Measurements from ENCODE around the gene SNX13. TPM values are rescaled to one million over a fixed set of nuclear protein-coding genes. Genes with fewer than 3 reads are reported as not detected.

The SNX13 gene, protein sequence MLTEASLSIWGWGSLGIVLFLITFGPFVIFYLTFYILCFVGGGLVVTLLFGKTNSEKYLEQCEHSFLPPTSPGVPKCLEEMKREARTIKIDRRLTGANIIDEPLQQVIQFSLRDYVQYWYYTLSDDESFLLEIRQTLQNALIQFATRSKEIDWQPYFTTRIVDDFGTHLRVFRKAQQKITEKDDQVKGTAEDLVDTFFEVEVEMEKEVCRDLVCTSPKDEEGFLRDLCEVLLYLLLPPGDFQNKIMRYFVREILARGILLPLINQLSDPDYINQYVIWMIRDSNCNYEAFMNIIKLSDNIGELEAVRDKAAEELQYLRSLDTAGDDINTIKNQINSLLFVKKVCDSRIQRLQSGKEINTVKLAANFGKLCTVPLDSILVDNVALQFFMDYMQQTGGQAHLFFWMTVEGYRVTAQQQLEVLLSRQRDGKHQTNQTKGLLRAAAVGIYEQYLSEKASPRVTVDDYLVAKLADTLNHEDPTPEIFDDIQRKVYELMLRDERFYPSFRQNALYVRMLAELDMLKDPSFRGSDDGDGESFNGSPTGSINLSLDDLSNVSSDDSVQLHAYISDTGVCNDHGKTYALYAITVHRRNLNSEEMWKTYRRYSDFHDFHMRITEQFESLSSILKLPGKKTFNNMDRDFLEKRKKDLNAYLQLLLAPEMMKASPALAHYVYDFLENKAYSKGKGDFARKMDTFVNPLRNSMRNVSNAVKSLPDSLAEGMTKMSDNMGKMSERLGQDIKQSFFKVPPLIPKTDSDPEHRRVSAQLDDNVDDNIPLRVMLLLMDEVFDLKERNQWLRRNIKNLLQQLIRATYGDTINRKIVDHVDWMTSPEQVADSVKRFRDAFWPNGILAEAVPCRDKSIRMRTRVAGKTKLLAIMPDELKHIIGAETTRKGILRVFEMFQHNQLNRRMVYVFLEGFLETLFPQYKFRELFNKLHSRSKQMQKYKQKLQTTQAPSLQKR
- 42.7 and 53.3 TPM in 2 replicates for total RNA-seq (2014; rRNA removed; shearing (Covaris generic))
- 60.0 and 116 TPM in 2 replicates for polyA plus RNA-seq (2014; cell fraction: nucleus; rRNA removed)

DNA sequence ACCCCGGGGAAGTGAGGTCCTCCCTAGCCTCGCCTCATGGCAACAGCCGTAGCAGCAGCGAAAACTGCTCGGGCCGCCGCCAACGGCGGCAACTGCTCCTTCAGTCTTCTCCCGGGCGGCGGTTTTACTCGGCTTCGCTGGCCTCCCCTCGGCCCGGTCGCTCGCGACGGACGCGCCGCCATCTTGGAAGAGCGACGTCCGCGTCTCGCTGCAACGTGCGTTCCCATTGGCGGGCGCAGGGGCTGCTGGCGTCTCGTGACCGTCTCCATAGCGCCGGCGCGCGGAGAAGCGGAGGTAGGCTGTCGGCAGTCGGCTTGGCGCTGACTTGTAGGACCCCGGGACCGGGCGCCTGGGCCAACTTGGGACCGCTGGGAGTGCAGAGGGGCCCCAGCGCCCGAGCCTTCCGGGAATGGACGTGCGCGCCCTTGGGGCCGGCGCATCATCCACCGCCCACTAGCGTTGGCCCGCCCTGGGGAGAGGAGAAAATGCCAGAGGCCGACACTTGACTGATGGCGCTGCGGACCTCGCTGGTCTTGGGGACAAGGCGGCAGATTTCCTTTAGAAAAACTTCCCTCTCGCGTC lies at the start of gene SNX13:
Gene SNX13, minus strand, starts transcription at position 193 of the 582 bp plus-strand sequence. CDS start 199 bp downstream, outside the sequence.
- peak; percentile 90 for DNase-seq (ENCODE audit: extremely low read depth, low read depth)

DNA sequence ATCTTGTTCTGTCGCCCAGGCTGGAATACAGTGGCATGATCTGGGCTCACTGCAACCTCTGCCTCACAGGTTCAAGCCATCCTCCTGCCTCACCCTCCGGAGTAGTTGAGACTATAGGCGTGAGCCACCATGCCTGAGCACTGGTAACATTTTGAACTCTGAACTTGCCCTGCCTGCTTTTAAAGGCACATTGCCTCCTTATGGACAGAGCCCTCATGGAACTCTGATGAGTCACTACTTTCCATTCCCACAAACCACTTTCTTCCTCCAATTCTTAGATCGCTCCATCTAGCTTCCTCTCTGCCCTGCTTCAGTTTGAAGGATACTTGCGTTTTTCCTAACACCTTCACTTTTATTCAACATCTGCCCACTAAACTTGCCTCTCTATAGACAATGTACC lies 49.3 kb upstream of the SNX13 start:
- DNase-seq (ENCODE audit: extremely low read depth, low read depth): no peak

DNA sequence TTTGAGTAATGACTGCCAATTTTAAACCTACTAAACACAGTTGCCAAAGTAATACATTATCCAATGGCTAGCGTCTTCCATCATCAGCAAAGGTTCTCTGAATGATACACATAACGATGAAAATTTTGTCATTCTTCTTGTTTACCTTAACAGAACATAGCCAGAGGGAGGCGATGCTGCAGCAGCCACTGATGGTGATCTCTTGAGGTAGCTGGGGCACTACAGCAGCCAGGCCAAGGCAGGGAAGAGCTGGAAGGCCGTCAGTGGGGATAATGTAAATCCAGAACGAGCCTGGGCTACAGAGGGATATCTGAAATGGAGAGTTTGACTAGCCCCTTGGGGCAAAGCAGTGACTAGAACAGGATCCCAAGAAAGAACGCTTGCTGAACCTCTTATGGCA lies 48.6 kb upstream of the SNX13 start:
- no peak for DNase-seq (ENCODE audit: extremely low read depth, low read depth)

DNA sequence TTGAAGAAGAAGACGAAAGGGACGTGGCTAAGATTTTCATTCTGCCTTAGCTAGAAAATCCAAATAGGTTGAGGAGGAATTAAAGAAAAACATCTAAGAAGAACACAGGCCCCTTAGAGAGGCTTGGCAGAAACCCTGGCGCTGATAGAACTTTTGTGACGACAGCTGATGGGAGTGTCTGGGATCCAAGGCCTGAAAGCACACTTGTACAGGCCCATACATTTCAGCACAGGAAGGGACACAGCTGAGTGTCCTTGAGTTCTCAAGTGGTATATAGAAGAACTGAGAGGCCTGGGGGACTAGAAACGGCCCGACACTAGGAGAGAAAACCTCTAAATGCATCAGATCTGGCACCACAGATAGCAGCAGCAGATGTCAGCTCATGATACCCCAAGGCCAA lies 47.8 kb upstream of the SNX13 start:
- DNase-seq (ENCODE audit: extremely low read depth, low read depth): no peak

DNA sequence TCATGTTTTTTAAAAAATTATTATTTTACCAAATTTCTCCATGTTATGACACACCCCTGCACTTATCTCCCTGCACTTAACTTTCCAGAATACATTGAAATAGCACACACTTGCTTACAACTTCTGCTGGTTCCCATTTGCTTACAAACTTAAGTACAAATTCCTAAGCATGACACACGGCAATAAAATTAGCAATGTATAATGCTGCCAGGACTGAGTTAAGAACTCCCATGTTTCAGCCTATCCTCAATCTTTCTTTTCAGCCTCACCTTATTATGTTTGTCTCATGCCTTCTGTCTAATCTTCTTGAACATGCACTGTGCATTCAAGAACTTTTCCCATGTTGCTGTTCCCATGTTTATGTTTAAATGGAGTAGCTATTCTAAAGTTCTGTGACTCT lies 46.6 kb upstream of the SNX13 start:
- DNase-seq (ENCODE audit: extremely low read depth, low read depth): no peak

DNA sequence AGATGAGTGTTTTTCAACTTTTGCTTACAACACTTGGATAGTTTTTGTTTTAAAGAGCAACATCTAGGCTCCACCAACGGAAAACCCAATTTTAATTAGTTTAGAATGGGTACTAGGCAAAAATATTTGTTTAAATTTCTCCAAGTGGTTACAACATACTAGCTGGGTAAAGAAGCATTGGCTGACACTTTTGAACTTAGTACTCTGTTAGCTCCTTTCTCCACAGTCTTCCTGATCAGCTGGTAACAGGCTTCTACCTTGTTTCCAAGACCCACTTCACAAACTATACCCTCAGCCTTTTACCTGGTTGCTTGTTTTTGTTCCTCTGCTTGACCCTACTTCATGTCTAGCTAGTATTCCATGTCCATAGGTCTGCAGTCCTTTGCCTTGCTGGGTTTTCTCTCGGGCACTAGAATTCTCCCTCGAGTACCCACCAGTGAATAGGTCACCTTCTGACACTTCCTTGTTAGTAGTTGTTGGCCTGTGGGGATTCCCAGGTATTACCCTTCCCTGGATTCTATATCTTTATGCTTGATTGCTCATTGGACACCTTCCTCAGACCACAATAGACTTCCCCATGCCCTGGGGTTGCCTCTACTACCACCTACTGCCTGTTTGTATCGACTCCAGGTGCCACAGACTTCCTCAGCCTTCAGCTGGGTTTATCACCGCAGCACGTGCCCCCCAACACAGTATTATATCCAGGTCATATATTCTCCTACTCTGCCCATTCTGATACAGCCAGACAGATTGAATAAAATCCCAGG lies 45.4 kb upstream of the SNX13 start:
- DNase-seq (ENCODE audit: extremely low read depth, low read depth): no peak

DNA sequence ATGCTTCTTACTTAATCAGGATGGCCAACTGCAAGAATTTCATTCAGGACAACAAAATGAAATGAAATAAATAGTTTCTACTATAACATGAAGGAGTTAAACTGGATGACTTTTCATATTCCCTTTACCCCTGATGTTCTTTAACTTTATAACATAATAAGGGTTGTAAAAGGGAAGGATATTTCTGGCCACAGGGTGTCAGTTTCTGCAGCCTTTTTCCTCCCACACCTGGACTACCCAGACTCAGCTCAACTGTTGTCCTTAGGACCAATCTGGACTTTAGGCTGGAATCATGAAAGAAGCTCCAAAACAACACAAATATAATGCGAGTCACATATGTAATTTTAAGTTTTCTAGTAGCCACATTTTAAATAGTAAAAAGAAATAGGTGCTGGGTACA lies 44.0 kb upstream of the SNX13 start:
- no peak for DNase-seq (ENCODE audit: extremely low read depth, low read depth)

DNA sequence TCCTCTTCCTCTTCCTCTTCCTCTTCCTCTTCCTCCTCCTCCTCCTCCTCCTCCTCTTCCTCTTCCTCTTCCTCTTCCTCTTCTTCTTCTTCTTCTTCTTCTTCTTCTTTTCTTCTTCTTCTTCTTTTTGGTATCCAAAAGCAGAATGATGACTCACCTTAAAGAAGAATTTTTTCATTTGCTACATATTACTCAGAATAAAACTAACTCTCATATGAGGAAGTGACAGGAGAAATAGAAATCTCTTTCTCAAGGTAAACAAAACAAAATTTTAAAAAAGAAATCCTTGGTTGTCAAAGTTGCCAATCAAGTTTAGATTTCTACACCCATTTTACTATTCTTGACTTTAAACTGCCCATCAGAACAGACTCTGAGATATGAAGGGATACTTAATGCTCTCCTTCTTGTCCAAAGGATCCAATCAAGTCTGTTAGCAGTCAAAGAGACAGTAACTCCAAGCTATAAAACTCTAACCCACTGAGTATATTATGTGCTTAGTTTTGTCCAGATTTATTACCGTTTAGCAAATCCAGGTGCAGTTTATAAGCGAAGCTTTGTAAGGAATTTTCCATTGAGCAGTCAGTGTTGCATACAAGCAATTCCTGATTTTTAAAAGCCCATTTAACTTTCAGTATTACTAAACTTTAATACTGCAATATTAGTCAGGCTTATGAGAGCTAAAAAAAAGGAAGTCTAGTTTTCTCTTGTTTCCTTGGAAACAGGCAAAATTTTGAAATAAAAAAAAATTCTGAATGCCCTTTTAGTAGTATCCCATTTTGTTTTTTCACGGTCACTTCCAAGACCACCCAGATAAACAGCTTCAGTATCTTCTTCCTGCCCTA lies 43.1 kb upstream of the SNX13 start:
- no peak for DNase-seq (ENCODE audit: extremely low read depth, low read depth)

DNA sequence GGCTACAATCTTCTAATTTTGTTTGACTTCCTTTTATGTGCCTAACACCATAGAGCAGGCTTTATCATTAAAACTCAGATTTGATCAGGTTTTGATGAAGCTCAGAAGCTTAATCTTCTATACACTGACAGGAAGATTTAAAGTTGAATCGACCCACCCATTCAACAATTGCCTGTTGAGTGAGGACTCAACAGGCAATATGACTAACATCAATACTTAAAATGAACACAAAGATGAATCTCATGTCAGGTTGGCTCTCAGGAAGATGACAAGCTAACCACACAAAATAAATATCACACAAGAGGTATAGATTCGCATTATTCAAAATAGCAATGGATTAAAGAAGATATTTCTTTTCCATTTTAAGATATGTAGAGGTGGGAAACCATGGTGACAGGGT lies 36.7 kb upstream of the SNX13 start:
- DNase-seq (ENCODE audit: extremely low read depth, low read depth): no peak

DNA sequence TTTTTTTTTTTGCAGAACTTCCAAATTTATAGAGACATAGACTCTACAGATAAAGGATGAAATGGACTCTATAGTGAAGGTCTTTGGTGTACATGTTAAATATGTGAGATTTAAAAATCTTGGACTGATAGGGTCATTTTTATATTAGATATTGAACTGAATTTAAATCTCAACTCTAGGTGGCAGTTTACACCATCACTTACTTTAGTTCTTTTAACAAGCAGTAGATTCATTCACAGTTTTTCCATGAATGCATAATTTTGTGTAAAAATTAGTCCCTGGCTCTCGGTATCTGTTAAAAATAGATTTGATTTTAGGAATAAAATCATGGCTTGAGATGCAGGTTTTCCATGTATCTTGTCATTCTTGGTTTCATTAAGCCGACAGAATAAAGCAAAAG lies 31.1 kb upstream of the SNX13 start:
- no peak for DNase-seq (ENCODE audit: extremely low read depth, low read depth)

DNA sequence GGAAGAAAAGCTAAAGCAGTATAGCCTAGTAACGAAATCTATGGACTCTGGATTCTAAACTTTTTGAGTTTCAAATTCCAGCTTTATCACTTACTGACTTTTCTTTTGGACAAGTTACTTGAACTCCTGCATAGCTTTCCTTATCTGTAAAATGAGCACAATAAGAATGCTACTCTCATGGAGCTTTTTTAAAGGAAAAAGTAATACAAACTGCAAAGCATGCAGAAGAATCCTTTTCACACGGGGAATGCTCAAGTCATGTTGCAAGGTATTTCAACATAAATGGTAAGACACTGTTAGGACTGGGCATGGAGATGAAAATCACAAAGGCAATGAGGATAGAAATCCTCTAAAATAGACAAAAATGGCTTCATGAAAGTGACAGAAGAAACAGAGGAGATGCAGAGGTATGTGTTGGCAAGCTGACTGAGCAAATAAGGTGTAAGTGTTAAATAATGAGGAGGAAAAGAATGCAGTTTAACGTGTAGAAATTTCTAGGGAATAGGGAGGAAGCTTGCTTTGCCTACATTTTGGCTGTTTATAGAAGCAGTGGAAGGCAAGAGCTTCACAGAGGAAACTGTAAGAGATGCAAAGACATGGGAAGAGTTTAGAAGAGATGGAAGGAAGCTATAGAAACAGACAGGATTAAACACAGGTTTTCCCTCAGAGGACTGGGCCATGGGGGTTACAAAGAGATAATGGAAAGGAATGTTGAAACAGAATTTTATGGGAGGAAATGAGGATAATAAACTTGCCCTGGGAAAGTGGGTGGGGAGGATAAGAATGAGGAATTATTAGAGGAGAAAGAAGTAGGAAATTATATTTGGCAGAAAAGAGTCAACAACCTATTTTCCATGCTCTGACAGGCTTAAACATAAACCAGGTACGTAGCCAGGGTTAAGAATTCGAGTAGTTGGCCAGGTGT lies 28.8 kb upstream of the SNX13 start:
- no peak for DNase-seq (ENCODE audit: extremely low read depth, low read depth)

DNA sequence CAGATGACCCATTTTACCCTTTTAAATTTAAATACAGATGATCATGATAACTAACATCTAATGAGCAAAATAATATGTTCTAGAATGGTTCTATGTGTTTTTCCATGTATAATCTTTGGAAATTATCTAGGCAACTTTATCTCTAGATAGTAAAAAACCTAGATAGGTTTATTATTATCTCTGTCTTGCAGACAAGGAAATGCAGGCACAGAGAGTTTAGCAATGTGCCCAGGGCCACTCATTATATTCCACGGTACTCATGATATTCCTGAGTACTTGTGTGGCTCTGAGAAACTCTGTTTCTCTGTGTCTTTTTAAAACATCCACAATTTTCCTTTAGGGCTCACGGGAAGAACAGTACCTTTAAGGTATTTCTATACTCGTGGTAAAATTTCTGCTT lies 26.4 kb upstream of the SNX13 start:
- DNase-seq (ENCODE audit: extremely low read depth, low read depth): no peak

DNA sequence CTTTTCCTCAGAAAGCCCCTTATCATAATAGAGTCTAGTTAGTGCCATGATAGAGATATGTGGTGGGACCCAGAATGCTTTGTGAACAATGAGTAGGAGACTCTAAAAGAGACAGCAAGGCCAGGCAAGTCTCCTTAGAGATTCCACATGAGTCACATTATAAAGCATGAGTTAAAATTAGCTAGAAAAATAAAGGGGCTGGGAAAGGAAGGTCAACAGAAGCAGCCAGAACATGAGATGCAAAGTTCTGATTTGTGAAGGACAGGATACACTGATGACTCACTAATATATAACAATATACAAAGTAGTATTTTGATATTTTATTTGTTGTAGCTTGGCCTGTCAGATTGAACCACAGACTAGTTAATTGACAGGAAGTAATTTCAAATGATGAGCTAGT lies 25.3 kb upstream of the SNX13 start:
- no peak for DNase-seq (ENCODE audit: extremely low read depth, low read depth)

DNA sequence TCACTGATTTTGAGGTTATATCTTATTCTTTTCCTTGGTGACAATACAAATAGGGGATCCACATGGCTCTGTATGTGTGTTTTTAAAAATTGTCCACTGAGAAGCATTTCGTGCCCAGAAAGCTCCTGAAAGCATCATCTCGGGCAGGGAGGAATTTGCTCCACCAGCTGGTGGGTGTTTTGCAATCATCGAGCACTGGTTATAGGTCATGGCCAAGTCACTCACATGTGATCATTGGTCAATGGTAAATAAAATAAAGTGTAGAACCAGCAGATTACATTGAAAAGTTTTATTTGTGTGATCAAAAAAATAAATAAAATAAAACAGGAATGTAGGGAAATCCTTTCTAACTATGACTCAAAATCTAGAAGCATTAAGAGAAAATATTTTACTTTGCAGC lies 23.0 kb upstream of the SNX13 start:
- no peak for DNase-seq (ENCODE audit: extremely low read depth, low read depth)

DNA sequence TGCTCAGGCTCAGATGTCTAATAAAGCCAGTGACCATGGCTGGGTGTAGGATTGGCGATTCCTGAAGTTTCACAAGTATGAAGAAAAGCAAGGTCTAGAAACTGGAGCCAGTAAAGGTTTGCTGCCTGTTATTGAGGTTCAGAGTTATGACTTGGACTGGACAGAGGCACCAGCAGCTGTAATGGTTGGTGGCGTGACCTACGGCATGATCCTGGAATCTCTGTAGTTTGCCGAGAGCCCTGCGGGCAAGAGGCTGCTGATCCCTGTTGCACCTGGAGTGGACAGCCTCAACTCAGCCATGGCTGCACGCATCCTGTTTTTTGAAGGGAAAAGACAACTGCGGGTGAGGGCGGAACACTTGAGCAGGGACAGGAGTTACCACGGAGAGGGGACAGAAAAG lies 22.4 kb upstream of the SNX13 start:
- DNase-seq (ENCODE audit: extremely low read depth, low read depth): no peak

DNA sequence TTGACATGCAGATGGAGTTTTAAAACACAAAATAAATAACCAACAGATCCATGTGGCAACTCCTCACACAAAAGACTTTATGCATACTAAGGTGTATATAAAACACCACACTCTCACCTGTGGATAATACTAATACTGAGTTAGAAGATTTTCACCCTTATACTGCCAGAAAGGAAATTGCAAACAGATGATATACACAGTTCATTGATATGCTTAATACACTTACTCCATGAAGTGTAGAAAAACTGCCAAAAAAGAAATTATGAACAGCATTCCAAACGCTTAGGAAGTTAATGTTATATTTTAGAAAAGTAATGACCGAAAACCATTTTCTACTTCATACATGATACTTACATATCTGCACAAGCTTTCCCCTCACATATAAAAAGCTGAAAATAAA lies 17.6 kb upstream of the SNX13 start:
- DNase-seq (ENCODE audit: extremely low read depth, low read depth): no peak

DNA sequence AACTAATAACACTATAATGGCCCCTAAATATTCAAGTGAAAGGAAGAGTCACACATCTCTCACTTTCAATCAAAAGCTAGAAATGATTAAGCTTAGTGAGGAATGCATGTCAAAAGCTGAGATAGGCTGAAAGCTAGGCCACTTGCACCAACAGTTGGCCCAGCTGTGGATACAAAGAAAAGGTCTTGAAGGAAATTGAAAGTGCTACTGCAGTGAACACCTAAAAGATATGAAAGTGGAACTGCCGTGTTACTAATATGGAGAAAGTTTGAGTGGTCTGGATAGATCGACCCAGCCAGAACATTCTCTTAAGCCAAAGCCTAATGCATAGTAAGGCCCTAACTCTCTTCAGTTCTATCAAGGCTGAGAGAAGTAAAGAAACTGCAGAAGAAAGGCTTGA lies 12.1 kb upstream of the SNX13 start:
- DNase-seq (ENCODE audit: extremely low read depth, low read depth): no peak

DNA sequence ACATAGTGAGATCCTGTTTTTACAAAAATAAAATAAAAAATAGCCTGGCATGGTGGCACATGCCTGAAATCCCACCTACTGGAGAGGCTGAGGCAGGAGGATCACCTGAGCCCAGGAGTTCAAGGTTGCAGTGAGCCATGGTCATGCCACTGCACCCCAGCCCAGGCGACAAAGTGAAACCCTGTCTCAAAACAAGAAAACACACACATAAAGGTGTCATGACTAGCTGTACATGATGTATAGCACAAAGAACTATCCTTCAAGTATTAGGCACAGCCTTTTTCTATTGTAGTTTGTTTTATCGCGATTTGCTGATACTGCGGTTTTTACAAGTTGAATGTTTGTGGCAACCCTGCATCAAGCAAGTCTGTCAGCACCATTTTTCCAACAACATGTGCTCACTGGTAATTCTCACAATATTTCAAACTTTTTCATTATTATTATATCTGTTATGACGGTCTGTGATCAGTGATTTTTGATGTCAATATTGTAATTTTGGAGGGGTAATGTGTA lies 11.5 kb upstream of the SNX13 start:
- no peak for DNase-seq (ENCODE audit: extremely low read depth, low read depth)

Measured in NCI-H460 (cell line).